Measurements from ENCODE around the gene MLLT3.
A peak's percentile ranks its signal among the peaks of the same experiment; 100 is the strongest.

MLLT3 gene

DNA sequence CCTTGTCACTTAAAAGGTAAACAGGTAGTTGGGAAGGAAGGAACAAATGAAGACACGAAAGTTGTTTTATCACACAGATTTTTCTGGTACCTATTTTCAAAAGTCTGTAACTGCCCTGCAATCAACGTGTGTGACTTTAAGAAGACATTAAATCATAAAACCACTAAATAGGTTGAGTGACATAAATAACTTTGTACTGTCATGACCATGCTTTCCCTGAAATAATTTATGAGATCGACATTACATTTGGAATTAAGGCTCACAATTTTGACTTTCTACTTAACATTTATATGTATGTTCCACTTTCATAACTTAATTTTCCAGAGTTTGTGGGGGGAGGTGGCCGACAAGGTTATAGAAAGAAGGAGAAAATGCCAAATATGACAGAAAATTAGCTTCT lies 181.1 kb downstream of the MLLT3 start:
- no peaks in the 10 kb centered on the region for H3K79me2 ChIP-seq (ENCODE audit: insufficient read depth, low read depth)
- H3K27ac ChIP-seq: peak overlapping the region; percentile 59
- H3K27me3 ChIP-seq (ENCODE audit: insufficient read depth, low read depth): no peaks in the 10 kb centered on the region
- peak overlapping the region; percentile 91 for H3K4me2 ChIP-seq
- H3K4me3 ChIP-seq (IDR thresholded peaks at IDR 0.05; ENCODE audit: insufficient read depth, low read depth, low read length): no peak overlapping the region
- H4K20me1 ChIP-seq (ENCODE audit: insufficient read depth): no peaks in the 10 kb centered on the region
- peaks cover 66% of the 10 kb centered on the region for H3K4me1 ChIP-seq (ENCODE audit: low read depth, poor library complexity, severe bottlenecking)
- TF ChIP-seq, protein P1, sequence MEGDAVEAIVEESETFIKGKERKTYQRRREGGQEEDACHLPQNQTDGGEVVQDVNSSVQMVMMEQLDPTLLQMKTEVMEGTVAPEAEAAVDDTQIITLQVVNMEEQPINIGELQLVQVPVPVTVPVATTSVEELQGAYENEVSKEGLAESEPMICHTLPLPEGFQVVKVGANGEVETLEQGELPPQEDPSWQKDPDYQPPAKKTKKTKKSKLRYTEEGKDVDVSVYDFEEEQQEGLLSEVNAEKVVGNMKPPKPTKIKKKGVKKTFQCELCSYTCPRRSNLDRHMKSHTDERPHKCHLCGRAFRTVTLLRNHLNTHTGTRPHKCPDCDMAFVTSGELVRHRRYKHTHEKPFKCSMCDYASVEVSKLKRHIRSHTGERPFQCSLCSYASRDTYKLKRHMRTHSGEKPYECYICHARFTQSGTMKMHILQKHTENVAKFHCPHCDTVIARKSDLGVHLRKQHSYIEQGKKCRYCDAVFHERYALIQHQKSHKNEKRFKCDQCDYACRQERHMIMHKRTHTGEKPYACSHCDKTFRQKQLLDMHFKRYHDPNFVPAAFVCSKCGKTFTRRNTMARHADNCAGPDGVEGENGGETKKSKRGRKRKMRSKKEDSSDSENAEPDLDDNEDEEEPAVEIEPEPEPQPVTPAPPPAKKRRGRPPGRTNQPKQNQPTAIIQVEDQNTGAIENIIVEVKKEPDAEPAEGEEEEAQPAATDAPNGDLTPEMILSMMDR (conservative IDR thresholded peaks at IDR 0.05; ENCODE audit: low read depth, low read length): no peak
- H3K36me3 ChIP-seq (ENCODE audit: insufficient read depth): no peaks in the 10 kb centered on the region
- peak overlapping the region; percentile 38; the same call in 1 of the 2 replicates for H2AFZ ChIP-seq (ENCODE audit: low read depth)
- H3K9ac ChIP-seq: peak overlapping the region; percentile 49; the same call in 1 of the 2 replicates

DNA sequence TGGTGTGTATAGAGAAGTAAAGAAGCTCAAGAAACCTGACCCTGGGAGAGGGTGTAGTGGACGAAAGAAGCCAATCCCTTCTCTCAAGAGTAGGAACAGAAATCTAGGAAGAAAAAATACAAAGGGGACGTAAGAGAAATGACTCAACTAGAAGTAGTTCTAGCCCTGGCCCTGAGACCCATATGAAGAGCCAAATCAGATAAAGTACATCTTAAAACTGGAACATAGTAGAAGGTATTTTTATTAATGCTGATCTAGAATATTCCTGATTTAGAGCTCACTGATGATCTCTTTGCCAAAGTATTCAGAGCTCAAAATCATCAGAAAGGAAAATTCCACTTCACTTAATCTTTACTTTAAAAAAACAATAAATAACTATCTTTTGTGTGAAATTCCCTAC lies 184.8 kb downstream of the MLLT3 start:
- Histone ChIP-seq H3K36me3 (ENCODE audit: insufficient read depth) (no peaks in the 10 kb centered on the region), H4K20me1 (ENCODE audit: insufficient read depth) (no peaks in the 10 kb centered on the region), H3K4me3 (IDR thresholded peaks at IDR 0.05; ENCODE audit: insufficient read depth, low read depth, low read length) (no peak overlapping the region), H3K4me1 (ENCODE audit: low read depth, poor library complexity, severe bottlenecking) (peaks cover 49% of the 10 kb centered on the region), H3K79me2 (ENCODE audit: insufficient read depth, low read depth) (no peaks in the 10 kb centered on the region), H3K27ac (no peak overlapping the region), H3K9ac (no peak overlapping the region), H2AFZ (ENCODE audit: low read depth) (no peak overlapping the region), H3K4me2 (no peak overlapping the region), H3K27me3 (ENCODE audit: insufficient read depth, low read depth) (no peaks in the 10 kb centered on the region)
- TF ChIP-seq, protein P1 (conservative IDR thresholded peaks at IDR 0.05; ENCODE audit: low read depth, low read length): no peak

DNA sequence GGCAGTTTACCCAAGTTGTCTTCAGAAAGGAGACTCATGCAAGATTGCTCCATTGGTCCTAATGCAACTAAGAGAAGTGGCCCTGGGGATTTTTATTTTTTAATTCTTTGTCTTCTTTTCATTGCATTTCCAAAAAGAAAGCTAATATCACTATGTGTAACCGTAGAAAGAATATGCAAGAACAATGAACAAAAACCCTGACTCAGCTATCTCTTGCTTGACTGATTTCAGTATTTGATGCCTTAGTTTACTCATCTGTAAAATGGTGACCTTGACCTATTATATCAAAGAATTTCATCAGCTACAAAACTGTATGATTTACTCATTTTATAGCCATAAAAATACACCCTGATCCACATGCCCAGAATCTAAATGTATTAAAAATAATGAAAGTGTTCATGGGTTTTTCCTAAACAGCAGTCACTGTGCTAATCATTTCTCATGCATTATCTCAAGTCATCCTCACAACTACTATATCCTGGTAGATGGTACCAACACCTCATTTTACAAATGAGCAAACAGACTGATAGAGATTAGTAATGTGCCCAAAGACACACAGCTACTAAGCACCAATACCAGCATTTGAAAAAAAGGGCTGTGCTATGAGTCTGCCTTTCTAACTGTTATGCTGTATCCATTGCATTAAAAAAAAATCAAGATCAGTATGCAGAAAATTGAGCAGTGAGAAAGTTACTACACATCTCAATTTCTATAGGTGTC lies 185.7 kb downstream of the MLLT3 start:
- TF ChIP-seq, protein P1 (conservative IDR thresholded peaks at IDR 0.05; ENCODE audit: low read depth, low read length): no peak
- H3K4me2 ChIP-seq: no peak overlapping the region
- H3K79me2 ChIP-seq (ENCODE audit: insufficient read depth, low read depth): no peaks in the 10 kb centered on the region

DNA sequence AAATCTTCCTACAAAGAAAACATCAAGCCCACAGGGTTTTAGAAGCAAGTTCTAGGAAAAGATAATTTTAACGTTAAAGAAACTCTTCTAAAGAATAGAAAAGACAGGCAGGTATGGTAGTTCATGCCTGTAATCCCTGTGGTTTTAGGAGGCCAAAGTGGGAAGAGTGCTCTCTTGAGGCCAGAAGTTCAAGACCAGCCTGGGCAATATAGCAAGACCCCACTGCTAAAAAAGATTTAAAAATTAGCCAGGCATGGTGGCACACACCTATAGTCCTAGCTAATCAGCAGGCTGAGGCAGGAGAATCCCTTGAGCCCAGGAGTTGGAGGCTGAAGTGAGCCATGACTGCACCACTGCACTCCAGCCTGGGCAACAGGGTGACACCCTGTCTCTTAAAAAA lies 193.3 kb downstream of the MLLT3 start:
- 0 out of 2 replicates have a peak, but pooled peaks cover 4% of the 10 kb centered on the region for H3K79me2 ChIP-seq (ENCODE audit: insufficient read depth, low read depth)
- H3K9ac ChIP-seq: no peak overlapping the region
- H3K27ac ChIP-seq: no peak overlapping the region
- TF ChIP-seq, protein P1 (conservative IDR thresholded peaks at IDR 0.05; ENCODE audit: low read depth, low read length): no peak
- H3K4me2 ChIP-seq: no peak overlapping the region
- no peak overlapping the region for H2AFZ ChIP-seq (ENCODE audit: low read depth)
- no peaks in the 10 kb centered on the region for H3K36me3 ChIP-seq (ENCODE audit: insufficient read depth)
- H3K4me1 ChIP-seq (ENCODE audit: low read depth, poor library complexity, severe bottlenecking): peaks cover 34% of the 10 kb centered on the region
- no peak overlapping the region for H3K4me3 ChIP-seq (IDR thresholded peaks at IDR 0.05; ENCODE audit: insufficient read depth, low read depth, low read length)
- H4K20me1 ChIP-seq (ENCODE audit: insufficient read depth): no peaks in the 10 kb centered on the region
- H3K27me3 ChIP-seq (ENCODE audit: insufficient read depth, low read depth): no peaks in the 10 kb centered on the region

More for the DNA sequence above, 185.7 kb downstream of the MLLT3 start:
- Histone ChIP-seq H4K20me1 (ENCODE audit: insufficient read depth) (no peaks in the 10 kb centered on the region), H3K9ac (no peak overlapping the region), H3K27ac (no peak overlapping the region), H3K36me3 (ENCODE audit: insufficient read depth) (no peaks in the 10 kb centered on the region), H2AFZ (ENCODE audit: low read depth) (no peak overlapping the region), H3K27me3 (ENCODE audit: insufficient read depth, low read depth) (no peaks in the 10 kb centered on the region), H3K4me3 (IDR thresholded peaks at IDR 0.05; ENCODE audit: insufficient read depth, low read depth, low read length) (no peak overlapping the region), H3K4me1 (ENCODE audit: low read depth, poor library complexity, severe bottlenecking) (peaks cover 41% of the 10 kb centered on the region)
